Colonic mucosa (tissue), 4 donors: ENCODE results near the gene CBLN4. TPM values are rescaled to one million over a fixed set of nuclear protein-coding genes. Genes with fewer than 3 reads are reported as not detected.

Experiments
- DNase-seq: peaks from one replicate; pipeline ENCODE4 v3.0.0-alpha.2; 2020
- H3K27ac ChIP-seq: fragments of 200-600 bp; one replicate; pipeline ENCODE4 v1.8.0; 2021
- H3K27me3 ChIP-seq: fragments of 200-600 bp; one replicate; pipeline ENCODE4 v1.8.0; 2021
- H3K36me3 ChIP-seq: fragments of 200-600 bp; one replicate; pipeline ENCODE4 v1.8.0; 2021
- H3K4me1 ChIP-seq: fragments of 200-600 bp; one replicate; pipeline ENCODE4 v1.8.0; 2021; ENCODE audit warnings: mild to moderate bottlenecking
- H3K4me3 ChIP-seq: fragments of 200-600 bp; one replicate; pipeline ENCODE4 v1.8.0; 2021
- H3K9ac ChIP-seq, 2 donors: one replicate each; pipeline ENCODE4 v1.7.0; 2013; ENCODE audit warnings: control low read depth in 2 of 2, low read depth in 2 of 2, low read length in 2 of 2
- H3K9me3 ChIP-seq: fragments of 200-600 bp; one replicate; pipeline ENCODE4 v1.8.0; 2021
- intact Hi-C: fragments of 100-400 bp; cut with DNase I; formaldehyde crosslinking; loops from one replicate; pipeline ENCODE4 v1.14.1; 2022
- total RNA-seq, 2 donors: library from RNA; stranded (reverse); fragmentation: NEBNext Ultra II Directional in 1 of 2; extraction: Animal tissue kit (Norgen Biotek cat#: 25700) in 1 of 2; gene quantifications; one replicate each; pipeline ENCODE4 v1.2.1, GENCODE V29; 2021
- TF ChIP-seq, protein P1 (sequence below): fragments of 200-600 bp; IDR thresholded peaks from one replicate; pipeline ENCODE4 v1.8.0; 2022; ENCODE audit warnings: antibody characterized with exemption, mild to moderate bottlenecking
- donor health status: healthy.
- donor health status: DM: no; HTN: no; CAD: no.
- donor health status: DM: no; HTN: no; CAD: no.

Gene CBLN4
- total RNA-seq, 2 donors from 2014 or later: 0.10 TPM; not detected in 1

DNA sequence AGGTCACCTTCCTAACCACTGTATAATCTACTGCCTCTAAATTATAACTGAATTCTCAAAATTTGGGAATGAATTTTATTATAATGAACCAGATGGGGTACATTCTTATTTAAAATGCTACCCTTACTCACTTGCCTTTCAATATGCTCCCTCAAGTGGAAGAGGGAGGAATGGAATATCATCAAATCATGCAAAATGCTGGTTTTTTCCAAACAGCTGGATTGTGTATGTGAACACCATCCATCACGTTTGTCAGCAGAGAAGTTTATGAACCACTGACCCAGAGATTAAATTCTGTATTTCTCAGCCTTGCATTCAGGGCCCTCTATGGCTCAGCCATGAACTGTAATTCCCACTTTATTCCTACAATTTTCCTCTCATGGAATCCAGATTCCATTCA lies 40.5 kb downstream of the CBLN4 start:
- intact Hi-C loops: no loop called here
- TF ChIP-seq, protein P1, sequence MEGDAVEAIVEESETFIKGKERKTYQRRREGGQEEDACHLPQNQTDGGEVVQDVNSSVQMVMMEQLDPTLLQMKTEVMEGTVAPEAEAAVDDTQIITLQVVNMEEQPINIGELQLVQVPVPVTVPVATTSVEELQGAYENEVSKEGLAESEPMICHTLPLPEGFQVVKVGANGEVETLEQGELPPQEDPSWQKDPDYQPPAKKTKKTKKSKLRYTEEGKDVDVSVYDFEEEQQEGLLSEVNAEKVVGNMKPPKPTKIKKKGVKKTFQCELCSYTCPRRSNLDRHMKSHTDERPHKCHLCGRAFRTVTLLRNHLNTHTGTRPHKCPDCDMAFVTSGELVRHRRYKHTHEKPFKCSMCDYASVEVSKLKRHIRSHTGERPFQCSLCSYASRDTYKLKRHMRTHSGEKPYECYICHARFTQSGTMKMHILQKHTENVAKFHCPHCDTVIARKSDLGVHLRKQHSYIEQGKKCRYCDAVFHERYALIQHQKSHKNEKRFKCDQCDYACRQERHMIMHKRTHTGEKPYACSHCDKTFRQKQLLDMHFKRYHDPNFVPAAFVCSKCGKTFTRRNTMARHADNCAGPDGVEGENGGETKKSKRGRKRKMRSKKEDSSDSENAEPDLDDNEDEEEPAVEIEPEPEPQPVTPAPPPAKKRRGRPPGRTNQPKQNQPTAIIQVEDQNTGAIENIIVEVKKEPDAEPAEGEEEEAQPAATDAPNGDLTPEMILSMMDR: no peak
- H3K27me3 ChIP-seq: no peaks in the 10 kb centered on the region
- no peak for DNase-seq
- no peaks in the 10 kb centered on the region for H3K36me3 ChIP-seq
- H3K9ac ChIP-seq: no peak overlapping the region
- H3K4me1 ChIP-seq: no peaks in the 10 kb centered on the region
- no peaks in the 10 kb centered on the region for H3K9me3 ChIP-seq
- H3K4me3 ChIP-seq: no peak overlapping the region
- H3K27ac ChIP-seq: no peak overlapping the region

DNA sequence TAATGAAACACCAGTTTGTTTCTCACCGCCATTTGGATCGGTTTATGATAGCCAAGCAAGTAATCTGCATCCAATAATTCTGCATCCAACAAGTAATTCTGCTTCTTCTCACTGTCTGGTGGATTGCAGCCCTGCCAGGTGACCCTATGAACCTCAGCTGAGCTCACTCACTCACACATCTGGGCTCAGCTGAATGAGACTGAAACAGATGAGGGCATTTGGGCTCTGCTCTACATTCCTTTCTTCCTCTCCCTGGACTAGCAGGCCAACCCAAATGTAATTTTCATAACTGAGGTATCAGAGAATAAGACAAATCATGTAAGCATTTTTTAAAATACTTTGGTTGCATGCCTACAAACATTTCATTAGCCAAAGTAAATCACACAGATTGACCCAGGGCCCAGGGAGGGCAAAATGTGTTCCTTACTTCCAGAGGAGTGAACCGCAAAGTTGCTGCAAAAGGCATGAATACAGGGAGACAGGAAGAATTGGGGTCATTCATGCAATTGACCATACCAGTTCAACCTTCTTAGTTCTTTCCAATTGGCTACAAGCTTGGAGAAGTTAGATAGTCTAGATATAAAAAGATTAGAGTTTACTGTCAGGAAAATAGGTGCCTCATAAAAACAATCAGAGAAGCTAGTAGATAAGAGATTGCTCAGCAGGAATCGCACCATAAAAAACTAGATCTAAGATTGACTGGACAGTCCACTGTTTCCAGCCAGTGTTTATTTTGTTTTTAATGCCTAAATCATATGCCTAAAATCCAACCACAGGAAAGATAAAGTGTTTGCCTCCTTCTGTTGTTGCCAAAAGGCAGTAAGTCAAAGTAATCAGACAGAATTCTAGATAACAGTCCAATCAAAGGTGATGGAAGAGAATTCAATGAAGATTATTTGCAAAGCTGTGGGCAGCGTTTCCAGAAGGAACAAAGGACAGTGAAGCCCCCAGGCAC lies 43.7 kb downstream of the CBLN4 start:
- H3K9ac ChIP-seq: no peak overlapping the region
- H3K4me3 ChIP-seq: no peak overlapping the region
- no peaks in the 10 kb centered on the region for H3K36me3 ChIP-seq
- no peaks in the 10 kb centered on the region for H3K9me3 ChIP-seq
- no peaks in the 10 kb centered on the region for H3K27me3 ChIP-seq
- TF ChIP-seq, protein P1: no peak
- intact Hi-C loops: no loop called here
- DNase-seq: no peak
- no peaks in the 10 kb centered on the region for H3K4me1 ChIP-seq
- no peak overlapping the region for H3K27ac ChIP-seq

DNA sequence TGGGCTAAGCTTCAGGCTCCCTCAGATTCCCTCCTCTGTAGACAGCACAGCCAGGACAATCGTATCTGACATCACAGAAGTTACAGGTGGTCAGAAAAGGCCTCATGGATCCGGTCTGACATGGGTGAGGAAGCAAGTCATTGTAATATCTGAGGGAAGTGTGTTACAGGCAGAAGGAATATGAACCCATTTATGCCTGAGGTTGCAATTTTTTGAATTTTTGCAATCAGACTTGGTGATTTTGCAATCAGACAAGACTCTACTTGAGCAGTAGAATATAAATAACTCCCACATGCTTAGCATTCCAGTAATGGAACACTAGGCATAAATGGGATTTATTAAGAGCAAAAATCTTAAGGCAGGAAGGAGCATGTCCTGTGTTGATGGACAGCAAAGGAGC lies 52.1 kb downstream of the CBLN4 start:
- intact Hi-C loops: no loop called here
- Histone ChIP-seq H3K4me3 (no peak overlapping the region), H3K9ac (no peak overlapping the region), H3K36me3 (no peaks in the 10 kb centered on the region), H3K27me3 (no peaks in the 10 kb centered on the region), H3K27ac (no peak overlapping the region), H3K9me3 (no peaks in the 10 kb centered on the region), H3K4me1 (no peaks in the 10 kb centered on the region)
- TF ChIP-seq, protein P1: no peak
- DNase-seq: no peak

DNA sequence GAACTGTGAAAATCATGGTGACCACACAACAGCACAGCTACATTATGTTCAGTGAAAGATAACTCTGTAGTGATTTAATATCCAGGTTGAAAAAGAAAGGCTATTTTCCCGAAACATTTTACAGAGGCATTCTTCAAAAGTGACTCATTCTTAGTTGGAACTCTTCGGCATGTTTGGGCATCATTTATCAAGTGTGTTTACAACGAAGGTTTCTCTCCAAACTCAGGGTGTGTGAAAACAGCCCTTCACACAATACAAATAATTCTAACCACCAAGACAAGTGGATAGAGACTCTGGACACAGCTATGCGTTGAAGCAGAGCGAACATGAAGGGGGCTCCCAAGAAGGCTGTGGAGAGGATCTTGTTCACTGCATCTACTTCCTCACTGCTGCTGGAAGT lies 57.6 kb downstream of the CBLN4 start:
- H3K27ac ChIP-seq: no peak overlapping the region

More for the DNA sequence above, 57.6 kb downstream of the CBLN4 start:
- no peak overlapping the region for H3K9ac ChIP-seq
- no peak for DNase-seq
- TF ChIP-seq, protein P1: no peak
- H3K36me3 ChIP-seq: no peaks in the 10 kb centered on the region
- no peak overlapping the region for H3K4me3 ChIP-seq
- no peaks in the 10 kb centered on the region for H3K4me1 ChIP-seq
- H3K9me3 ChIP-seq: no peaks in the 10 kb centered on the region
- intact Hi-C loops: no loop called here
- no peaks in the 10 kb centered on the region for H3K27me3 ChIP-seq

Other genes starting within 250 kb of the CBLN4 start
- gene MC3R, start 243.2 kb upstream of the CBLN4 start, total RNA-seq: not detected